Dermis microvascular lymphatic vessel endothelial cell (primary cell): ENCODE data around the gene YWHAG. TPM values are rescaled to one million over a fixed set of nuclear protein-coding genes. Genes with fewer than 3 reads are reported as not detected.
"Not testable (repeated sequence)": the region's sequence is repeated elsewhere in the genome, so short reads cannot be mapped to it uniquely, and the experiment has no call there.

ENCODE experiments used
- DNase-seq, 2 donors: peaks; one replicate each; pipeline versions ENCODE4 v3.0.0 to v3.0.0-alpha.2; 2010; ENCODE audit warnings: low read depth in 2 of 2
- total RNA-seq: library from RNA; depleted of rRNA; stranded (reverse); fragments of >200 nt; gene quantifications from 2 replicates; pipeline ENCODE4 v1.2.1, GENCODE V29; 2014

YWHAG gene
- total RNA-seq, 1 donor from 2014 or later, result 84.6 TPM

- DNase-seq, result no peak
These were observed 9.4 kb downstream of the YWHAG start for GRCh38 chr7:76349313-76349885.

DNA sequence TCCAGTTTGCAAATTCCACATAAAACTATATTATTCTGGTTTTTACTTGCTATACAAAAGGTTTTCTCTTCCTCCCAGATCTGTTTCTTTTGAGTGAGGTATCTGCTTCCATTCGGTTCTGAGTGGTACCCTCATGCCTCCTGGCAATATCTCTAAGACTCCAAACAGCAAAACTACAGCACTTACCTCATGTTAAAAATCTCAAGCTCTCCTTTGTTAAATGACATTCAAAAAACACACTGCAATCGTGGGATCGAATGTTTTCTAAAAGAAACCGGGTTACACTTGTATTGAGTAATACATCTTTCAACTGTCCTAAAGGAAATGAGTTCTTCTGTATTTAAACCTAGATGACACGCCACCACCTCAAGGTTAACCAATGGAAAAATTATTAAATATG lies 11.1 kb downstream of the YWHAG start:
- no peak for DNase-seq

DNA sequence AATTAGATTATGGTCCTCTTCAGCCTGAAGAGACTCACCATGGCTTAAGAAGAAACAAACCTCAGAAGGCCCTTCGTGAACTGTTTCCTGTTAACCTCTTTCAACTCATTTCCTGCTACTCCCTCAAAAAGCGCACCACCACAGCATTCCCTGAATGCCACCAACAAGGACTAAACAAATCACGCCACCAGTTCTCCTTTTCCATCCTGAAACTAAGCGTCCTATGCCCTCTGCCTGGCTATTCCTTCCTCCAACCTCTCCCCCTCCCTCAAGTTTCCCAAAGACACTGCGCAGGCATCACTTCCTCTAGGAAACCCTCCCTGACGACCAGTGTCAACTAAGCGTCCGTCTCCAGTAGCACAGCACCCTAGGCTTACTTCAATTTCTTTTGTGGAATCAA lies 12.0 kb downstream of the YWHAG start:
- DNase-seq, result peak in 1 of 2 donors; percentile 57

GRCh38 chr7:76346097-76346496 lies 12.7 kb downstream of the YWHAG start:
- DNase-seq, result no peak

DNA sequence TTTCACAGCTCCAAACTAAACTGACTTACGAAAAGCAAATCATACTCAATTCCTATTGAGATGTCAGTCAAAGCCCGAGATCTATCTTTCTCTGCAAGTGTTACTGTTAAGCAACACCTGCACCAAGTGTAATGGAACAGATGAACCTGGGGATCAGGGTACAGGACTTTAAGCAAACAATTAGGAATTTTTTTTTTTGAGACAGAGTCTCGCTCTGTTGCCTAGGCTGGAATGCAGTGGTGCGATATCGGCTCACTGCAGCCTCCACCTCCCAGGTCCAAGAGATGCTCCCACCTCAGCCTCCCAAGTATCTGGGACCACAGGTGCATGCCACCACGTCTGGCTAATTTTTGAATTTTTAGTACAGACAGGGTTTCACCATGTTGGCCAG lies 14.9 kb downstream of the YWHAG start:
- no peak for DNase-seq

DNA sequence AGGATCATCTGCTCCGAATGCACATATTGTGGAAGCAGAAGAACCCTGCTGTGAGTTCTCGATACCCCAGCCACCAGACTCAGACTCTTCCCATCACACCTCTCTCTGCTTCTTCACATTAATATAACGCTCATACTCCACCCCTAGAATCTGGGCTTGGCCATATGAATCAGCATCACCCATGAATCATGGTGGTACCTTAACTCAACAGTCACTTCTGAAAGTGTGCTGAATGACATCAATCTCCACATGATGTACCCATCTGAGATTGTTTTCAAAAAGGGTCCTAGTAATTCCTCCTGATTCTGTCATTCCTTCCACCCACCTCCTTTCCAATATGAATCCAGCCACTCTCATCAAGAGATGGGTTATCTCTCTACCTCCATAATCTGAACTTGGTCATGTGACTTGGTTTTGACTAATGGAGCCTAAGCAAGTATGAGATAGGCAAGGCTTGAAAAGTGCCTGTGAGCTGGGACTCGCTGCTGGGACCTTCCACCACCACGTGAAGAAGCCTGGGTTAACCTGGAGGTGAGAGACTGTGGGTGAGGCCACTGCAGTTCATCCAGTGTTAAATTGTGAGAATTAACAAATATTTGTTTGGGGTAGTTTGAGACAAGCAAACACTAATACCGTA lies 15.4 kb downstream of the YWHAG start:
- DNase-seq, result no peak

DNA sequence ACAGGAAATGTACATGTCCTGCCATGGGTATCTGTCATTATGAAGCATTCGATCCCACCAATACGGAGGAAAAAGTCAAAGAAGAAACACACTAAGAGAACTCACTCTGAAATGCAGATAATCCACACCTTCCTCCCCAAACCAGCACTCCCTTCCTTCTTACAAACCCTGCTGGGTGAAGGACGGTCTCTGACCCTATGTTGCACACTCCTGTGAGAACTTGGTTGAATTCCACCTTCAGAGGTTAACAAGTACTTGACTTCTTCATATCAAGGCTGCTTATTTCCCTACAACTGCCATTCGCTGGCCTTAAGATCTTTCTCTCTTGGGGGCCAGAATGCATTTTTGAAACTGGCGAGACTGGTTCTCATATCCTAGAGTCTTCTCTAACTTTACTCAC lies 16.6 kb downstream of the YWHAG start:
- no peak for DNase-seq

DNA sequence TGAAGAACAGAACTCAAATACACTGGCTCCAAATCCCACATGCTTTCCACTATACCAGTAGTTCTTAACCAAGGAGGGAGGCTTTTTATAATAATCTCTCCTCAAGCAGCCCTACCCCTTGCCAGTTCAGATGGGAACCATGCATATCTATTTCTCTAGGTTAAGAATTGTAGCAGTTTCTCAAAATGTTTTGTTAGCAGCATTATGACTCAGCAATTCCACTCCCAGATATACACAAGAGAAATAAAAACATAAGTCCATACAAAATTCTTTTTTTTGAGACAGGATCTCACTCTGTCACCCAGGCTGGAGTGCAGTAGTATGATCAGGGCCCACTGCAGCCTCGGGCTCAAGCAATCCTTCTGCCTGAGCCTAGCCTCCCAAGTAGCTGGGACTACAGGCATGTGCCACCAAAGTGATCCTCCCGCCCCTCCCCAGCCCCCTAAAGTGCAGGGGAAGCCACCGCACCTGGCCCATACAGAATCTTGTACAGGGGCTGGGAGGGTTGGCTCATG lies 18.1 kb downstream of the YWHAG start:
- peak in 1 of 2 donors; percentile 83 for DNase-seq

DNA sequence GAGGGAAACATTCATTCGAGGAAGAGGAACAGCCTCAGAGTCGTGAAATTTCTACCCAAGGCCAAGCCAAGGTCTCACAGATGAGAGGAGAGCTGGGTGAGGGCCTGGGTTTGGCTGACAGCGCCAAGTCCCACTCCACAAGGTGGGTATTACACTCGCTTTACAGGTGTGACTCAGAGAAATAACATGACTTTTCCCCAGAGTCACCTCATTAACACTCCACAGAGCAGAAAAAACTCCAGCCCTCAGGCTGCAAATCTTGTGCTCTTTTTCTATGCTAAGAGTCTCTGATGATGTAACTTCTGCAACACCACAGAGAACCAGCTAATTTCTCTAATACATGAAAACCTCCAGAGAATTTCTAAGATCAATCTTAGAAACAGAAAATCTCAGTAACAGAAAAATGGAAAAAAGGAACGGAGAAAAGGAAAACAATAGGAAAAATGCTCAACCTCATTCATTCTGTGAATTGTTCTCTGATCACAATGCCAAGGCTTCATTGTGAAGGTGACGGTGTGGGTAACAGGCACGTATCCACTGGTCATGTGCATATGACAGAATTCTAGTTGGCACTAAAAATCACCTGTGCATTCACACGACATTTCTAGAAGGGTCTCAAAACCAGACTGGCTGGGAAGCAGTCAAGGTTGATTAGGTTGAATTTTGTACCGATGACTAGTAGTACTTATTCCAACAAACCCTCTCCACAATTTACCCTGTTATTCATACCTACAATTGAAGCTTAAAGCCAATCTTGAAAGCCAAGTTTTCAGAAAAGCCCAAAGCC lies 20.3 kb downstream of the YWHAG start:
- no peak for DNase-seq

GRCh38 chr7:76337147-76337546 lies 21.6 kb downstream of the YWHAG start:
- DNase-seq, result no peak

DNA sequence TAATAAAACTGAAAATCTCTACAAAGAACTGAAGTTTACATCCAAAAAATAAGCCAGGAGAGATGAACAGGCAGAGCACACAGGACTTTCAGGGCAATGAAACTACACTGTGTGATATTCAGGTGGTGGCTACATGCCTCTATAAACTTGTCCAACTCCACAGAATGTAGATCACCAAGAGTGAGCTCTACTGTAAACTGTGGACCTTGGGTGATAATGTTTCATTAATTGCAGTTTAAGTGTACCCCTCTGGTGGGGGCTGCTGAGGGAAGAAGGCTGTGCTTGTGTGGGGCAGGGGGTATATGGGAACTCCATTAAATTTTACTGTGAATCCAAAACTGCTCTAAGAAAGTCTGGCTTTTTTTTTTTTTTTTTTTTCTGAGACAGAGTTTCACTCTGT lies 22.7 kb downstream of the YWHAG start:
- no peak for DNase-seq

DNA sequence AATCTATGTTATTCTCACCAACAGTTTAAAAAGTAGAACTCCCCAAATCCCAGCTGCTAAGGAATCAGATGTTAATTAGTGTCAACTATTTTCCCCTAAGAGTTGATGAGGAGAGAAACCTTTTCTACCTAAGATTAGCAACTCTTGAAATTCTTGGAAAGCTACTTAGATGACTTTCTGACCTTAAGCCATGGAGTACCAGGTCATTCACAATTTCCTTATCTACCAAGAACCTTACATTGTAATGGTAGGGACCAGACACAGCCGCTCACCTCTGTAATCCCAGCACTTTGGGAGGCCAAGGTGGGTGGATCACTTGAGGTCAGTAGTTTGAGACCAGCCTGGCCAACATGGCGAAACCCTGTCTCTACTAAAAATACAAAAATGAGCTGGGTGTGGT lies 23.4 kb downstream of the YWHAG start:
- not testable (repeated sequence) for DNase-seq

DNA sequence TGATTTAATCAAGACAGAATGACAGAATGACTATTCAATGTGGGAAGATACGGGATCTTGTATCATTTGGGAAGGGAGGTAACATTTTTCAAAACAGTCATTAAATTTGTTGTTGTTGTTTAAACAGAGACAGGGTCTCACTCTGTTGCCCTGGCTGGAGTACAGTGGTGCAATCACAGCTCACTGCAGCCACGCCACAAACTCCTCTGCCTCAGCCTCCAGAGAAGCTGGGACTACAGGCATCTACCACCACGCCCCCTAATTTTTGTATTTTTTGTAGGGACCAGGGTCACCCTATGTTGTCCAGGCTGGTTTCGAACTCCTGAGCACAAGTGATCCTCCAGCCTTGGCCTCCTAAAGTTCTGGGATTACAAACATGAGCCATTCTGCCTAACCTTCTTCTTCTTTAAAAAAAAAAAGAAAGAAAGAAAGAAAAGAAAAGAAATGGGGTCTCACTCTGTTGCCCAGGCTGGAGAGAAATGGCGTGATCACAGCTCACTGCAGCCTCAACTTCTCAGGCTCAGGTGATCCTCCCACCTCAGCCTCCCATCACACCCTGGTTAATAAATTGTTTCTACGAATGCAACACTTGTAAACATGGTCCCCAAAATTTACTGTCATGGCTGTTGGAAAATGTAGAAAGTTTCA lies 24.3 kb downstream of the YWHAG start:
- no peak for DNase-seq

GRCh38 chr7:76333511-76334101 lies 25.2 kb downstream of the YWHAG start:
- no peak for DNase-seq

DNA sequence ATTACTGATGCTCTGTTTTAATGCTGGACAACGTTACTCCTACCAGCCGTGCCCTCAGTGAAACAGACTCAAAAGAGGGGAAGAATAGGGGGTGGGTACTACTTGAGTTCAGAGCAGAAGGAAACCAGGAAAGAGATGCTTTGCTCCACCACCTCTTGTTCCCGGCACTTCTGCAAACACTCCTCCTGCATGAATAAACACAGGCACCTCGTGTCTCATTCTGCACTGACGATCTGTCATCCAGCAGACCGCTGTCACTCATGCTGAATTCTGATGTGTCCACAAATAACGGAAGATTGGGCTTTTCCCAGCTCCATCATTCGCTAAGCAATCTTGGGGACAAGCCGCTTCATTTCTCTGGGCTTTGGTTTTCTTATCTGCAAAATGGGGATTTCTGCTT lies 26.7 kb downstream of the YWHAG start:
- no peak for DNase-seq

DNA sequence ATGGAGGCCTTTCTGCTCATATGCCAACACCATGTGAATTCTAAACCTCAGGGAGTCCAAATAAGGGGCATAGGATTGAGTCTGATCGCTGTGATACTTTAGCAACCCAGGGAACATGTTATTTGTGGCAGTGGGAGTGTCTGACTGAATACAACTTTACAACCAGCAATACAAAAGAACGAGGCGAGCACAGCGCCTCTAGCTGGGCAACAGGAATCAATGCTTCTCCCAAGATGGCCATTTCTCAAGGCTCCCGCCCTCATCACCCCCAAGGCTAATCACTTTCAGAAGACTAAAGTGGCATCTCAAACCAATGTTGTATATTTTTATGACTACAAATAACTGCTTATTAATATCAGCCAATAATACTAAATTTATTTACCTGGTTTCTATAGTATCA lies 28.1 kb downstream of the YWHAG start:
- no peak for DNase-seq

- DNase-seq, result no peak
These were observed 28.5 kb downstream of the YWHAG start for GRCh38 chr7:76330261-76330660.

DNA sequence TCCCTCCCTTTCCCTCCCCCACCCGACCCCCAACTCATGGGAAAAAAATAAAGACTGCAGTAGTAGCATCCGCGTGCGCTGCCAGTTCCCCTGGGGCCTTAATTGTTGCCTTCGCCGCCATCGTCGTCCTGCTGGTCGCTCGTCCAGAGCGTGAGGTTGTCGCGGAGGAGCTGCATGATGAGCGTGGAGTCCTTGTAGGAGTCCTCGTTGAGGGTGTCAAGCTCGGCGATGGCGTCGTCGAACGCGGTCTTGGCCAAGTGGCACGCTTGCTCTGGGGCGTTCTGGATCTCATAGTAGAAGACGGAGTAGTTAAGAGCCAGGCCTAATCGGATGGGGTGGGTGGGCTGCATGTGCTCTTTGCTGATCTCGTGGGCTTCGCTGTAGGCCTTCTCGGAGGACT lies 29.3 kb downstream of the YWHAG start:
- DNase-seq, result no peak

- no peak for DNase-seq
These were observed 30.4 kb downstream of the YWHAG start for GRCh38 chr7:76328389-76328788.

- DNase-seq, result peak in 1 of 2 donors; percentile 65
These were observed 31.2 kb downstream of the YWHAG start for GRCh38 chr7:76327610-76328009.

DNA sequence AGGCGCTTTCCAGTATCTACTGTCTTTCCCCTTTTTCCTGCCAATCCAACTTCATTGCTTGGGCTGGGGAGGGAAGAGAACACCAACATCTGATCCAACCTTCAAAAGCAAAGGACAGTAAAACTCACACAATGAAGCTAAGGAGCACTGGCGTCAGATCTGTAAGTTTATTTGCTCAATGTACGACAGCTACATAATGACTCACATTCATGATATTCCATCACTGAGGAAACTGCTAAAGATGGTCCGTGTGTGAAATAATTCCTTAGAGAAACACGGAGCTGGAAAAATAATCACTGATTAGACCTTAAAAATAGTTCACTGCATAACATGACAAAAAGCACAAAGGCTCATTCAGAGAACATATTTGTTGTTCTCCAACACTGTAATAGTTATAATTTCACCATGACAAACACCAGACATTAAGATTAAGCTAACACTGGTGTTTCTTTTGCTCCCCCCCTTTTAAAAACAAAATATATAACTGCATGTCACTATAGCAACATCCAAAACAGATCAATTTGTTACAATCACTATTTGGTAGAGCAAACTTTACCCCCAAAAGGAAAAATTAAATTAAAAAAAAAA lies 32.1 kb downstream of the YWHAG start:
- DNase-seq, result peak in 1 of 2 donors; percentile 73
